AG04449 (cell line): ENCODE data around the gene DDAH2.

Experiments
- CTCF ChIA-PET: fragments of 350-600 bp; formaldehyde crosslinking; extraction: SDS; loops from one replicate; lab custom pipeline; 2021; ENCODE audit warnings: antibody characterized with exemption; lab: Yijun Ruan, JAX
- POLR2A ChIA-PET: fragments of 400-600, 350-600 bp; formaldehyde crosslinking; extraction: SDS; loops from one replicate; lab custom pipeline; 2020; ENCODE audit warnings: antibody characterized with exemption, inconsistent platforms; lab: Yijun Ruan, JAX
- DNase-seq: peaks from one replicate; pipeline ENCODE4 v3.0.0-alpha.2; 2010; ENCODE audit warnings: low read depth, low spot score
- H3K4me3 ChIP-seq: 2 replicates; pipeline ENCODE4 v1.5.1; 2011; ENCODE audit warnings: low read depth, mild to moderate bottlenecking, control low read depth, low read length
- CTCF ChIP-seq: IDR thresholded peaks from one replicate; pipeline ENCODE4 v1.5.1; 2011; ENCODE audit warnings: mild to moderate bottlenecking, moderate library complexity, low read length, control low read depth, inconsistent platforms; ENCODE audit not compliant: insufficient read depth; ENCODE audit errors: missing control alignments

DDAH2 gene

GRCh38 chr6:31752739-31753319 is 23.7 kb upstream of the DDAH2 start:
- H3K4me3 ChIP-seq: no peak overlapping the region
- no peak for DNase-seq
- no peak for TF ChIP-seq CTCF
- POLR2A ChIA-PET: interaction anchor here (0.6 to 2.8 kb wide), 10 partner anchors 12 to 219 kb away, joined by 3 to 15 read pairs (median 4); partner anchors contain the start of genes DXO, HSPA1B and MSH5
- CTCF ChIA-PET: interaction anchor here (0.9 to 4.1 kb wide), 7 partner anchors 13 to 53 kb away, joined by 3 to 21 read pairs (median 4); partner anchors contain the start of gene CLIC1

GRCh38 chr6:31750411-31751022 is 21.4 kb upstream of the DDAH2 start:
- ChIA-PET CTCF (interaction anchor here (0.9 to 4.1 kb wide), 3 partner anchors 11 to 41 kb away, joined by 3 to 21 read pairs (median 5); partner anchors contain the start of gene MSH5), POLR2A (no interaction called here)
- H3K4me3 ChIP-seq: no peak overlapping the region
- DNase-seq: no peak
- TF ChIP-seq CTCF: no peak

GRCh38 chr6:31749301-31750036 is 20.4 kb upstream of the DDAH2 start:
- CTCF ChIA-PET: interaction anchor here (0.8 to 4.1 kb wide), 4 partner anchors 10 to 42 kb away, joined by 3 to 21 read pairs (median 4); partner anchors contain the start of gene MSH5
- POLR2A ChIA-PET: no interaction called here
- no peak for DNase-seq
- no peak for TF ChIP-seq CTCF
- H3K4me3 ChIP-seq: no peak overlapping the region

GRCh38 chr6:31744422-31744821 is 15.3 kb upstream of the DDAH2 start:
- CTCF ChIA-PET: interaction anchor here (1.4 kb wide), 1 partner anchor 86 kb away, joined by 3 read pairs; no protein-coding TSS in a partner anchor
- TF ChIP-seq CTCF: no peak
- H3K4me3 ChIP-seq: no peak overlapping the region
- POLR2A ChIA-PET: no interaction called here
- DNase-seq: no peak

- ChIA-PET POLR2A (no interaction called here), CTCF (interaction anchor here (3.5 kb wide), 1 partner anchor 27 kb away, joined by 14 read pairs; no protein-coding TSS in a partner anchor)
- no peak overlapping the region for H3K4me3 ChIP-seq
- DNase-seq: no peak
- no peak for TF ChIP-seq CTCF
Observed at GRCh38 chr6:31742894-31743293, 13.8 kb upstream of the DDAH2 start.

- no peak overlapping the region for H3K4me3 ChIP-seq
- no peak for DNase-seq
- ChIA-PET CTCF (interaction anchor here (0.7 to 3.5 kb wide), 3 partner anchors 26 to 122 kb away, joined by 3 to 14 read pairs (median 3); no protein-coding TSS in a partner anchor), POLR2A (no interaction called here)
- no peak for TF ChIP-seq CTCF
Observed at GRCh38 chr6:31741815-31742214, 12.7 kb upstream of the DDAH2 start.
